Osteoblast (primary cell): ENCODE results near the gene UNC45A. TPM values are rescaled to one million over a fixed set of nuclear protein-coding genes. Genes with fewer than 3 reads are reported as not detected.

Source experiments
- DNase-seq: peaks from one replicate; pipeline ENCODE4 v3.0.0; 2011; ENCODE audit warnings: low spot score, mixed read lengths; ENCODE audit not compliant: insufficient read length; ENCODE audit errors: missing footprints
- H2AFZ ChIP-seq: 2 replicates; pipeline ENCODE4 v1.6.0; 2011; ENCODE audit warnings: mild to moderate bottlenecking, low read length
- H3K27ac ChIP-seq: 2 replicates; pipeline ENCODE4 v1.5.1; 2011; ENCODE audit warnings: mild to moderate bottlenecking, low read depth, low read length, moderate library complexity
- H3K27me3 ChIP-seq: 2 replicates; pipeline ENCODE4 v1.6.0; 2012; ENCODE audit warnings: mild to moderate bottlenecking, control low read depth, inconsistent platforms, low read length, moderate library complexity; ENCODE audit not compliant: insufficient read depth
- H3K36me3 ChIP-seq: 2 replicates; pipeline ENCODE4 v1.5.1; 2011; ENCODE audit warnings: mild to moderate bottlenecking, low read length, control low read depth, moderate library complexity; ENCODE audit not compliant: insufficient read depth
- H3K4me1 ChIP-seq: 2 replicates; pipeline ENCODE4 v1.5.1; 2011; ENCODE audit warnings: mild to moderate bottlenecking, low read length, control low read depth, moderate library complexity; ENCODE audit not compliant: insufficient read depth
- H3K4me2 ChIP-seq: 2 replicates; pipeline ENCODE4 v1.6.0; 2011; ENCODE audit warnings: mild to moderate bottlenecking, low read length; ENCODE audit not compliant: insufficient read depth
- H3K4me3 ChIP-seq: fragments of 200-600 bp; sonication (generic); 3 replicates; pipeline ENCODE4 v1.5.1; 2012; ENCODE audit warnings: mild to moderate bottlenecking, low read length, inconsistent platforms; ENCODE audit not compliant: insufficient read depth
- H3K79me2 ChIP-seq: 2 replicates; pipeline ENCODE4 v1.6.0; 2012; ENCODE audit warnings: mild to moderate bottlenecking, low read length, control low read depth, inconsistent platforms; ENCODE audit not compliant: insufficient read depth
- H3K9me3 ChIP-seq: 2 replicates; pipeline ENCODE4 v1.5.1; 2011; ENCODE audit warnings: low read depth, low read length, control low read depth
- H4K20me1 ChIP-seq: 2 replicates; pipeline ENCODE4 v1.6.0; 2012; ENCODE audit warnings: mild to moderate bottlenecking, low read length, control low read depth; ENCODE audit not compliant: insufficient read depth
- total RNA-seq: library from RNA; depleted of rRNA; stranded (reverse); fragments of >200 nt; gene quantifications from 2 replicates; pipeline ENCODE4 v1.2.3, GENCODE V29; 2012
- TF ChIP-seq, protein P1 (sequence below): IDR thresholded peaks from 2 replicates; pipeline ENCODE4 v1.5.1; 2011; ENCODE audit warnings: mild to moderate bottlenecking, low read depth, low read length, moderate library complexity; ENCODE audit errors: extremely low read depth

Gene UNC45A
- total RNA-seq, 1 donor = 74.9 TPM

DNA sequence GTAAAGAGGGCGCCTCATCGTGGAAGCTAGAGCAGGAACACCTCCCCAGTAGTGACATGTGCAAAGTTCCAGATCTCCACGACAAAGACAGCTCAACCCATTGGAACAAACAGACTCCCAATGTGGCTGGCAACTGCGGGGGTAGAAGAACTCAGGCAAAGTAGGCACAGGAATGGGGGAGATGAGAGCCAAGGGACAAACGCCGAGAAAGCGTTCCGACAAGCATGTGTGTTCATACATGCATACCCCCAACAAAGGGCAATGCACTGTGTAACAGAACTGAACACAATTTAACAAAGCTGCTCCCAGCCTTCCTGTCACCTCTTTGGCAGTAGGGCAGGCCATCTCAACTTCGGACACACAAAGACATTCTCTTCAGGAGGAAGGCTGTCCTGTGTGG, 31.2 kb downstream of the UNC45A start:
- peaks cover 58% of the 10 kb centered on the region for H3K36me3 ChIP-seq
- no peaks in the 10 kb centered on the region for H3K9me3 ChIP-seq
- no peak overlapping the region for H3K27ac ChIP-seq
- H3K4me2 ChIP-seq = no peak overlapping the region
- TF ChIP-seq, protein P1, sequence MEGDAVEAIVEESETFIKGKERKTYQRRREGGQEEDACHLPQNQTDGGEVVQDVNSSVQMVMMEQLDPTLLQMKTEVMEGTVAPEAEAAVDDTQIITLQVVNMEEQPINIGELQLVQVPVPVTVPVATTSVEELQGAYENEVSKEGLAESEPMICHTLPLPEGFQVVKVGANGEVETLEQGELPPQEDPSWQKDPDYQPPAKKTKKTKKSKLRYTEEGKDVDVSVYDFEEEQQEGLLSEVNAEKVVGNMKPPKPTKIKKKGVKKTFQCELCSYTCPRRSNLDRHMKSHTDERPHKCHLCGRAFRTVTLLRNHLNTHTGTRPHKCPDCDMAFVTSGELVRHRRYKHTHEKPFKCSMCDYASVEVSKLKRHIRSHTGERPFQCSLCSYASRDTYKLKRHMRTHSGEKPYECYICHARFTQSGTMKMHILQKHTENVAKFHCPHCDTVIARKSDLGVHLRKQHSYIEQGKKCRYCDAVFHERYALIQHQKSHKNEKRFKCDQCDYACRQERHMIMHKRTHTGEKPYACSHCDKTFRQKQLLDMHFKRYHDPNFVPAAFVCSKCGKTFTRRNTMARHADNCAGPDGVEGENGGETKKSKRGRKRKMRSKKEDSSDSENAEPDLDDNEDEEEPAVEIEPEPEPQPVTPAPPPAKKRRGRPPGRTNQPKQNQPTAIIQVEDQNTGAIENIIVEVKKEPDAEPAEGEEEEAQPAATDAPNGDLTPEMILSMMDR = no peak
- no peak for DNase-seq
- H4K20me1 ChIP-seq = no peaks in the 10 kb centered on the region
- H3K79me2 ChIP-seq = peaks cover 14% of the 10 kb centered on the region
- H3K4me1 ChIP-seq = no peaks in the 10 kb centered on the region
- no peak overlapping the region for H2AFZ ChIP-seq
- no peak overlapping the region for H3K4me3 ChIP-seq
- no peaks in the 10 kb centered on the region for H3K27me3 ChIP-seq

DNA sequence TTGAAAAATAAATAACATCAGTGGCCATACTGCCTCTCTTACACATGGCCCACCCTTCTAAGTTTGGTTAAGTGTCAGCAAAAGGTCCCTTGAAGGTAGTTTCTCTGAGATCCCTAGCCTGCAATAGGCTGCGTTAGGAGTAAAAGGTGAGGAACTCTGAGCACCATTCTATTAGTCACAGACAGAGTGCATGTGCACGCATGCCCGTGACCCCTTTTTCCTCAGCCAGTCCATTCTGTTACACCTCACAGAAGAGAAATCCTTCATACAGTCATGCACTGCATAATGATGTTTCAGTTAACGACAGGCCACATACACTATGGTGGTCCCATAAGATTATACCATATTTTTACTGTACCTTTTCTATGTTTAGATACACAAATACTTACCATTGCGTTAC, 32.1 kb downstream of the UNC45A start:
- DNase-seq = no peak
- Histone ChIP-seq H3K9me3 (no peaks in the 10 kb centered on the region), H4K20me1 (no peaks in the 10 kb centered on the region), H3K27ac (no peak overlapping the region), H3K4me1 (no peaks in the 10 kb centered on the region), H3K79me2 (peaks cover 11% of the 10 kb centered on the region), H3K4me3 (no peak overlapping the region), H3K27me3 (no peaks in the 10 kb centered on the region), H3K4me2 (no peak overlapping the region), H2AFZ (no peak overlapping the region), H3K36me3 (peaks cover 49% of the 10 kb centered on the region)
- TF ChIP-seq, protein P1 = no peak

DNA sequence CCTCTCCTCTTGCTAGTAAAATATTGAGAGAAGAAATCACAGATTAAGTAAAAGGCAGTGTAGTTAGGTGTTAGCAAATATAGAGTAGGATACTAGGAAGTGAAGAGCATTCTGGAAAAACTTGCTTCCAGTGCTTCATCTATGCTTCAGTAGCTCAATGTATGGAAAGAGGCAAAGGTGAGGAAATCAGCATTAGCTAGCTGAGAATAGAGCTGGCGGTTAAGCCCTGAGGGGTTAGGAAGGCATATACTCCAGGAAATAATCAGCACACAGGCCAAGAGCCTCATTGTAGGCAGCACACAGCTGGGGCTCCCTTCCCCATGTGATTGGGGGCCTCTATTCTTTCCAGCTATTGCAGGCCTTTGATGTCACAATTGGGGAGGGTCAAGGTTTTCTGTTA, 33.3 kb downstream of the UNC45A start:
- TF ChIP-seq, protein P1 = no peak
- no peak overlapping the region for H3K27ac ChIP-seq
- no peak overlapping the region for H2AFZ ChIP-seq
- DNase-seq = no peak
- H3K4me3 ChIP-seq = no peak overlapping the region
- H3K9me3 ChIP-seq = no peaks in the 10 kb centered on the region
- H3K27me3 ChIP-seq = no peaks in the 10 kb centered on the region
- no peaks in the 10 kb centered on the region for H4K20me1 ChIP-seq
- H3K36me3 ChIP-seq = peaks cover 49% of the 10 kb centered on the region
- H3K79me2 ChIP-seq = peaks cover 8% of the 10 kb centered on the region
- no peaks in the 10 kb centered on the region for H3K4me1 ChIP-seq
- no peak overlapping the region for H3K4me2 ChIP-seq

DNA sequence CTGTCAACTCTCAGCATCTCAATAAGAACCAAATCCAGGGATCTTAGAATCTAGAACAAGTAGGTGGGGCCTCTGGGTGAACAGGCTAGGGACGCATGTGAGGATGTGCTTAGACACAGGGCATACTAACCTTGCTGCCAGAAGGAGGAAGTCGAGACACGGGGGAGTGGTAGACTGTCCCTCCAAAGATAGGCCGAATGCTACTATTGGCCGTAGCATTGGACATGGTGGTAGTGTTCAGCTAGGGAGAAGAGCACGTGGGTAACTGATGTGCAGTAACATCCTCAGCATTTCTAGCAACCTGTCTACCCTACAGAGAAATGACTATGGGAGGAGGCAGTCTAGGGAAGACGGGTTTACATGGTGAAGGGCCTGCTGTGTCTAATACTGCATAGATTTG, 35.2 kb downstream of the UNC45A start:
- H3K4me3 ChIP-seq = no peak overlapping the region
- TF ChIP-seq, protein P1 = no peak
- H3K36me3 ChIP-seq = peaks cover 50% of the 10 kb centered on the region

More for the DNA sequence above, 35.2 kb downstream of the UNC45A start:
- no peaks in the 10 kb centered on the region for H3K9me3 ChIP-seq
- no peaks in the 10 kb centered on the region for H3K4me1 ChIP-seq
- no peaks in the 10 kb centered on the region for H4K20me1 ChIP-seq
- peaks cover 2% of the 10 kb centered on the region for H3K79me2 ChIP-seq
- no peak overlapping the region for H3K4me2 ChIP-seq
- no peak for DNase-seq
- no peak overlapping the region for H3K27ac ChIP-seq
- H2AFZ ChIP-seq = no peak overlapping the region
- no peaks in the 10 kb centered on the region for H3K27me3 ChIP-seq
